ENCODE measurements around the gene C1QTNF9. TPM values are rescaled to one million over a fixed set of nuclear protein-coding genes. Genes with fewer than 3 reads are reported as not detected.

The C1QTNF9 gene
- total RNA-seq, 1 experiment from 2014 or later: not detected

DNA sequence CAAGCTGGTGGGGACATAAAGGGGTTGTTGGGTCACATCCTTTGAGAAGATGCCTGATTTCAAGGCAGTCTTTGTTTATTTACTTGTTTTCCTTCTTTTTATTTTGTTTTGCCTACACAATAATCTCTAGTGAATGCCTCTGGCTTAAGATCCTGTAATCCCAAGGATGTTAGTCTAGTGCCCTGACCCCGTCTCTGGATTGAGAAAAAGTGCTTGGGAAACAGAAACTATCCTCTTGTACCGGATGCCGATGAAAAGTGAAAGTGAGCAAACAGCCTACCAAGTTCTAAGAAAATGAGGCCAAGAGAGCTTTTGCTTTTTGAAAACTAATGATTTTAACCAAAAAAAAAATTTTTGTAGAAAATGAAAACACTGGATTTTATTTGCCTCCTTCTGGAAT lies 42.1 kb upstream of the C1QTNF9 start:
- ChIA-PET POLR2A (no interaction called here), CTCF (no interaction called here)
- Histone ChIP-seq H3K36me3 (ENCODE audit: control insufficient read depth, insufficient read depth, low read length) (no peaks in the 10 kb centered on the region), H3K27ac (ENCODE audit: low read length) (no peak overlapping the region), H3K9me3 (ENCODE audit: control insufficient read depth, insufficient read depth, low read depth, low read length) (no peaks in the 10 kb centered on the region), H3K27me3 (ENCODE audit: control insufficient read depth, insufficient read depth, low read length) (no peaks in the 10 kb centered on the region), H3K4me1 (ENCODE audit: control insufficient read depth, insufficient read depth, low read length) (no peaks in the 10 kb centered on the region), H3K4me3 (ENCODE audit: low read depth in 2 of 2, low read length in 2 of 2) (no peak overlapping the region)
- no peak for ATAC-seq
- intact Hi-C loops (cut with micrococcal nuclease; ENCODE audit: unreplicated experiment): no loop called here
- in situ Hi-C loops (cut with HindIII; ENCODE audit: low pct_unique_long_range_greater_than_20kb, low sequenced_read_pairs): no loop called here
- no TSS peak for BruUV-seq (replicated peaks)
- DNase-seq (ENCODE audit: low read depth, low spot score): no peak
- no peak for TF ChIP-seq POLR2AphosphoS5 (IDR thresholded peaks at IDR 0.05; ENCODE audit: low read depth, low read length)
- no peak for TF ChIP-seq TCF7L2 (IDR thresholded peaks at IDR 0.05; ENCODE audit: low read depth, low read length)
- TF ChIP-seq, protein P1, sequence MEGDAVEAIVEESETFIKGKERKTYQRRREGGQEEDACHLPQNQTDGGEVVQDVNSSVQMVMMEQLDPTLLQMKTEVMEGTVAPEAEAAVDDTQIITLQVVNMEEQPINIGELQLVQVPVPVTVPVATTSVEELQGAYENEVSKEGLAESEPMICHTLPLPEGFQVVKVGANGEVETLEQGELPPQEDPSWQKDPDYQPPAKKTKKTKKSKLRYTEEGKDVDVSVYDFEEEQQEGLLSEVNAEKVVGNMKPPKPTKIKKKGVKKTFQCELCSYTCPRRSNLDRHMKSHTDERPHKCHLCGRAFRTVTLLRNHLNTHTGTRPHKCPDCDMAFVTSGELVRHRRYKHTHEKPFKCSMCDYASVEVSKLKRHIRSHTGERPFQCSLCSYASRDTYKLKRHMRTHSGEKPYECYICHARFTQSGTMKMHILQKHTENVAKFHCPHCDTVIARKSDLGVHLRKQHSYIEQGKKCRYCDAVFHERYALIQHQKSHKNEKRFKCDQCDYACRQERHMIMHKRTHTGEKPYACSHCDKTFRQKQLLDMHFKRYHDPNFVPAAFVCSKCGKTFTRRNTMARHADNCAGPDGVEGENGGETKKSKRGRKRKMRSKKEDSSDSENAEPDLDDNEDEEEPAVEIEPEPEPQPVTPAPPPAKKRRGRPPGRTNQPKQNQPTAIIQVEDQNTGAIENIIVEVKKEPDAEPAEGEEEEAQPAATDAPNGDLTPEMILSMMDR (IDR thresholded peaks at IDR 0.05): no peak
- no peak for TF ChIP-seq SIN3A (IDR thresholded peaks at IDR 0.05; ENCODE audit: borderline replicate concordance, insufficient read depth, low read depth, low read length)
- TF ChIP-seq, protein P2, sequence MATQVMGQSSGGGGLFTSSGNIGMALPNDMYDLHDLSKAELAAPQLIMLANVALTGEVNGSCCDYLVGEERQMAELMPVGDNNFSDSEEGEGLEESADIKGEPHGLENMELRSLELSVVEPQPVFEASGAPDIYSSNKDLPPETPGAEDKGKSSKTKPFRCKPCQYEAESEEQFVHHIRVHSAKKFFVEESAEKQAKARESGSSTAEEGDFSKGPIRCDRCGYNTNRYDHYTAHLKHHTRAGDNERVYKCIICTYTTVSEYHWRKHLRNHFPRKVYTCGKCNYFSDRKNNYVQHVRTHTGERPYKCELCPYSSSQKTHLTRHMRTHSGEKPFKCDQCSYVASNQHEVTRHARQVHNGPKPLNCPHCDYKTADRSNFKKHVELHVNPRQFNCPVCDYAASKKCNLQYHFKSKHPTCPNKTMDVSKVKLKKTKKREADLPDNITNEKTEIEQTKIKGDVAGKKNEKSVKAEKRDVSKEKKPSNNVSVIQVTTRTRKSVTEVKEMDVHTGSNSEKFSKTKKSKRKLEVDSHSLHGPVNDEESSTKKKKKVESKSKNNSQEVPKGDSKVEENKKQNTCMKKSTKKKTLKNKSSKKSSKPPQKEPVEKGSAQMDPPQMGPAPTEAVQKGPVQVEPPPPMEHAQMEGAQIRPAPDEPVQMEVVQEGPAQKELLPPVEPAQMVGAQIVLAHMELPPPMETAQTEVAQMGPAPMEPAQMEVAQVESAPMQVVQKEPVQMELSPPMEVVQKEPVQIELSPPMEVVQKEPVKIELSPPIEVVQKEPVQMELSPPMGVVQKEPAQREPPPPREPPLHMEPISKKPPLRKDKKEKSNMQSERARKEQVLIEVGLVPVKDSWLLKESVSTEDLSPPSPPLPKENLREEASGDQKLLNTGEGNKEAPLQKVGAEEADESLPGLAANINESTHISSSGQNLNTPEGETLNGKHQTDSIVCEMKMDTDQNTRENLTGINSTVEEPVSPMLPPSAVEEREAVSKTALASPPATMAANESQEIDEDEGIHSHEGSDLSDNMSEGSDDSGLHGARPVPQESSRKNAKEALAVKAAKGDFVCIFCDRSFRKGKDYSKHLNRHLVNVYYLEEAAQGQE (IDR thresholded peaks at IDR 0.05; ENCODE audit: insufficient read depth in 1 of 2, low read depth in 2 of 2, low read length in 1 of 2): no peak

DNA sequence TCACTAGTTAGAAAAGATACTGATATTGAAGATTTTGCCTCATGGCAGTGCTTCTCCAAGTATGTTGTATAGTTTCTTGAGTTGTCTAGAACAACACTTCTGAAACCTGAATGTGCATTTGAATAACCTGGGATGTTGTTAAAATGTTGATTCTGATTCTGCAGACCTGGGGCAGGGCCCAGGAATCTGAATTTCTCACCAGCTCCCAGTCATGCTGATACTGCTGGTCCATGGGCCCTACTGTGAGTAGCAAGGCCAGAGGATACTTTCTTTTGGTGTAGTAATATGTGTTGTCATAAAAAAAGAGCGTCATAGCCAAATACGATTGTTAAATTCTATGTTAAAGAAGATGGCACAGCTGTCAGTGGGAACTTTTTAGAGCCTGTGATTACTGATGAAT lies 41.6 kb upstream of the C1QTNF9 start:
- no peaks in the 10 kb centered on the region for H3K4me1 ChIP-seq (ENCODE audit: control insufficient read depth, insufficient read depth, low read length)
- no TSS peak for BruUV-seq (replicated peaks)
- no peak overlapping the region for H3K27ac ChIP-seq (ENCODE audit: low read length)
- TF ChIP-seq SIN3A (IDR thresholded peaks at IDR 0.05; ENCODE audit: borderline replicate concordance, insufficient read depth, low read depth, low read length) (no peak), TCF7L2 (IDR thresholded peaks at IDR 0.05; ENCODE audit: low read depth, low read length) (no peak), POLR2AphosphoS5 (IDR thresholded peaks at IDR 0.05; ENCODE audit: low read depth, low read length) (no peak)
- TF ChIP-seq, protein P1 (IDR thresholded peaks at IDR 0.05): no peak
- TF ChIP-seq, protein P2 (IDR thresholded peaks at IDR 0.05; ENCODE audit: insufficient read depth in 1 of 2, low read depth in 2 of 2, low read length in 1 of 2): no peak
- POLR2A ChIA-PET: no interaction called here
- CTCF ChIA-PET: no interaction called here
- H3K4me3 ChIP-seq (ENCODE audit: low read depth in 2 of 2, low read length in 2 of 2): no peak overlapping the region
- no peaks in the 10 kb centered on the region for H3K9me3 ChIP-seq (ENCODE audit: control insufficient read depth, insufficient read depth, low read depth, low read length)
- no peaks in the 10 kb centered on the region for H3K36me3 ChIP-seq (ENCODE audit: control insufficient read depth, insufficient read depth, low read length)
- DNase-seq (ENCODE audit: low read depth, low spot score): no peak
- intact Hi-C loops (cut with micrococcal nuclease; ENCODE audit: unreplicated experiment) (no loop called here), in situ Hi-C loops (cut with HindIII; ENCODE audit: low pct_unique_long_range_greater_than_20kb, low sequenced_read_pairs) (no loop called here)
- ATAC-seq: no peak
- H3K27me3 ChIP-seq (ENCODE audit: control insufficient read depth, insufficient read depth, low read length): no peaks in the 10 kb centered on the region

Data from Panc1 (cell line).